Measurements from ENCODE around the gene PTPRN2. TPM values are rescaled to one million over a fixed set of nuclear protein-coding genes. Genes with fewer than 3 reads are reported as not detected.

Gene PTPRN2
- total RNA-seq, 1 experiment from 2014 or later, result 1.1 TPM

DNA sequence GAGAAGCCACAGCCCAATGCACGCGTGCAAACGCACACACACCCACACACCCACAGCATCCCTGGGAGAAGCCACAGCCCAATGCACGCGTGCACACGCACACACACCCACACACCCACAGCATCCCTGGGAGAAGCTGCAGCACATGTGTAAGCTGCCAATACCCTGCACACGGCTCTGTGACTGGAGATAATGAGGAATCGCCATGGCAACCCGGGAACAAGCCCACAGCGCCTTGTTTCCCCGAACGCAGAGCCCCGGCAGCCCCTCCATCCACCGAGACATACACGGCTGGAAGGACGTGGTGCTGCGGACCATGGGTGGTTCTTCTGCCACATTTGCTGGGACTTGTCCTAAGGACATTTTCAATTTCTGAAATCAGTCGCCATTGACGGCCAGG, 221.3 kb downstream of the PTPRN2 start:
- DNase-seq (ENCODE audit: low read depth, low spot score) (no peak), ATAC-seq (no peak)
- CTCF ChIA-PET, result no interaction called here
- Histone ChIP-seq H3K27me3 (ENCODE audit: control insufficient read depth, insufficient read depth, low read length) (peaks cover 3% of the 10 kb centered on the region; the same call in 1 of the 2 replicates), H3K4me3 (ENCODE audit: low read depth in 2 of 2, low read length in 2 of 2) (no peak overlapping the region), H3K27ac (ENCODE audit: low read length) (no peak overlapping the region), H3K4me1 (ENCODE audit: control insufficient read depth, insufficient read depth, low read length) (no peaks in the 10 kb centered on the region; the same call in 1 of the 2 replicates), H3K36me3 (ENCODE audit: control insufficient read depth, insufficient read depth, low read length) (no peaks in the 10 kb centered on the region), H3K9me3 (ENCODE audit: control insufficient read depth, insufficient read depth, low read depth, low read length) (no peaks in the 10 kb centered on the region)
- POLR2A ChIA-PET, result no interaction called here
- in situ Hi-C loops (cut with HindIII; ENCODE audit: low pct_unique_long_range_greater_than_20kb, low sequenced_read_pairs) (no loop called here), intact Hi-C loops (cut with micrococcal nuclease; ENCODE audit: unreplicated experiment) (no loop called here)
- TF ChIP-seq REST (IDR thresholded peaks at IDR 0.05; ENCODE audit: insufficient read depth in 1 of 2, low read depth in 2 of 2, low read length in 1 of 2) (no peak), POLR2AphosphoS5 (IDR thresholded peaks at IDR 0.05; ENCODE audit: low read depth, low read length) (no peak), SIN3A (IDR thresholded peaks at IDR 0.05; ENCODE audit: borderline replicate concordance, insufficient read depth, low read depth, low read length) (no peak), TCF7L2 (IDR thresholded peaks at IDR 0.05; ENCODE audit: low read depth, low read length) (no peak)
- TF ChIP-seq, protein P1, sequence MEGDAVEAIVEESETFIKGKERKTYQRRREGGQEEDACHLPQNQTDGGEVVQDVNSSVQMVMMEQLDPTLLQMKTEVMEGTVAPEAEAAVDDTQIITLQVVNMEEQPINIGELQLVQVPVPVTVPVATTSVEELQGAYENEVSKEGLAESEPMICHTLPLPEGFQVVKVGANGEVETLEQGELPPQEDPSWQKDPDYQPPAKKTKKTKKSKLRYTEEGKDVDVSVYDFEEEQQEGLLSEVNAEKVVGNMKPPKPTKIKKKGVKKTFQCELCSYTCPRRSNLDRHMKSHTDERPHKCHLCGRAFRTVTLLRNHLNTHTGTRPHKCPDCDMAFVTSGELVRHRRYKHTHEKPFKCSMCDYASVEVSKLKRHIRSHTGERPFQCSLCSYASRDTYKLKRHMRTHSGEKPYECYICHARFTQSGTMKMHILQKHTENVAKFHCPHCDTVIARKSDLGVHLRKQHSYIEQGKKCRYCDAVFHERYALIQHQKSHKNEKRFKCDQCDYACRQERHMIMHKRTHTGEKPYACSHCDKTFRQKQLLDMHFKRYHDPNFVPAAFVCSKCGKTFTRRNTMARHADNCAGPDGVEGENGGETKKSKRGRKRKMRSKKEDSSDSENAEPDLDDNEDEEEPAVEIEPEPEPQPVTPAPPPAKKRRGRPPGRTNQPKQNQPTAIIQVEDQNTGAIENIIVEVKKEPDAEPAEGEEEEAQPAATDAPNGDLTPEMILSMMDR (IDR thresholded peaks at IDR 0.05), result no peak
- BruUV-seq (replicated peaks), result no TSS peak

GRCh38 chr7:158365267-158365666, 222.4 kb downstream of the PTPRN2 start:
- no peaks in the 10 kb centered on the region for H3K36me3 ChIP-seq (ENCODE audit: control insufficient read depth, insufficient read depth, low read length)

More at GRCh38 chr7:158365267-158365666, 222.4 kb downstream of the PTPRN2 start:
- Histone ChIP-seq H3K27ac (ENCODE audit: low read length) (no peak overlapping the region), H3K9me3 (ENCODE audit: control insufficient read depth, insufficient read depth, low read depth, low read length) (no peaks in the 10 kb centered on the region), H3K4me3 (ENCODE audit: low read depth in 2 of 2, low read length in 2 of 2) (no peak overlapping the region), H3K27me3 (ENCODE audit: control insufficient read depth, insufficient read depth, low read length) (peaks cover 3% of the 10 kb centered on the region; the same call in 1 of the 2 replicates), H3K4me1 (ENCODE audit: control insufficient read depth, insufficient read depth, low read length) (no peaks in the 10 kb centered on the region; the same call in 1 of the 2 replicates)
- POLR2A ChIA-PET, result no interaction called here
- CTCF ChIA-PET, result no interaction called here
- in situ Hi-C loops (cut with HindIII; ENCODE audit: low pct_unique_long_range_greater_than_20kb, low sequenced_read_pairs) (no loop called here), intact Hi-C loops (cut with micrococcal nuclease; ENCODE audit: unreplicated experiment) (no loop called here)
- DNase-seq (ENCODE audit: low read depth, low spot score) (no peak), ATAC-seq (no peak)
- no TSS peak for BruUV-seq (replicated peaks)
- TF ChIP-seq TCF7L2 (IDR thresholded peaks at IDR 0.05; ENCODE audit: low read depth, low read length) (no peak), REST (IDR thresholded peaks at IDR 0.05; ENCODE audit: insufficient read depth in 1 of 2, low read depth in 2 of 2, low read length in 1 of 2) (no peak), SIN3A (IDR thresholded peaks at IDR 0.05; ENCODE audit: borderline replicate concordance, insufficient read depth, low read depth, low read length) (no peak), POLR2AphosphoS5 (IDR thresholded peaks at IDR 0.05; ENCODE audit: low read depth, low read length) (no peak)
- TF ChIP-seq, protein P1 (IDR thresholded peaks at IDR 0.05), result no peak
